Activated CD8-positive, alpha-beta memory T cell treated with anti-CD3 and anti-CD28 coated beads for 4 hours (primary cell): ENCODE data around the gene ADGRL1.

Source experiments
- DNase-seq, 2 donors: peaks; one replicate each; pipeline ENCODE4 v3.0.0-alpha.2; 2020; ENCODE audit warnings: low read depth in 2 of 2

The ADGRL1 gene

GRCh38 chr19:14112809-14113385 lies 93.1 kb downstream of the ADGRL1 start:
- no peak for DNase-seq

- no peak for DNase-seq
Measured at GRCh38 chr19:14112051-14112808, 93.7 kb downstream of the ADGRL1 start.

DNA sequence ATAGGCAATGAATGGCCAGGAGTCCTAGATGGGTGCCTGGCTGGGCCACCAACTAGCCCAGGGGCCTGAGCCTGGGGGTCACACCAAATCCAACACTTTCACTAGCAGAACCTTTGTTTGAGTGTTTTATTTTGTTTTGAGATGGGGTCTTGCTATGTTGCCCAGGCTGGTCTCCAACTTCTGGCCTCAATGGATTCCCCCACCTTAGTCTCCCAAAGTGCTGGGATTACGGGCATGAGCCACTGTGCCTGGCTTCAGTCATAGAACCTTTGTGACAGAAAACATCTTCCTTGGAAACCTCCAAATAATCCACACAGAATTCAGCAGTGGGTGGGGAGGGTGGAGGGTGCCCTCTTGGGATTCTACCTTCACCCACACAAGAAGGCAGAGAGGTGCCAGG lies 94.5 kb downstream of the ADGRL1 start:
- DNase-seq = no peak

GRCh38 chr19:14110650-14111049 lies 95.3 kb downstream of the ADGRL1 start:
- DNase-seq = no peak

DNA sequence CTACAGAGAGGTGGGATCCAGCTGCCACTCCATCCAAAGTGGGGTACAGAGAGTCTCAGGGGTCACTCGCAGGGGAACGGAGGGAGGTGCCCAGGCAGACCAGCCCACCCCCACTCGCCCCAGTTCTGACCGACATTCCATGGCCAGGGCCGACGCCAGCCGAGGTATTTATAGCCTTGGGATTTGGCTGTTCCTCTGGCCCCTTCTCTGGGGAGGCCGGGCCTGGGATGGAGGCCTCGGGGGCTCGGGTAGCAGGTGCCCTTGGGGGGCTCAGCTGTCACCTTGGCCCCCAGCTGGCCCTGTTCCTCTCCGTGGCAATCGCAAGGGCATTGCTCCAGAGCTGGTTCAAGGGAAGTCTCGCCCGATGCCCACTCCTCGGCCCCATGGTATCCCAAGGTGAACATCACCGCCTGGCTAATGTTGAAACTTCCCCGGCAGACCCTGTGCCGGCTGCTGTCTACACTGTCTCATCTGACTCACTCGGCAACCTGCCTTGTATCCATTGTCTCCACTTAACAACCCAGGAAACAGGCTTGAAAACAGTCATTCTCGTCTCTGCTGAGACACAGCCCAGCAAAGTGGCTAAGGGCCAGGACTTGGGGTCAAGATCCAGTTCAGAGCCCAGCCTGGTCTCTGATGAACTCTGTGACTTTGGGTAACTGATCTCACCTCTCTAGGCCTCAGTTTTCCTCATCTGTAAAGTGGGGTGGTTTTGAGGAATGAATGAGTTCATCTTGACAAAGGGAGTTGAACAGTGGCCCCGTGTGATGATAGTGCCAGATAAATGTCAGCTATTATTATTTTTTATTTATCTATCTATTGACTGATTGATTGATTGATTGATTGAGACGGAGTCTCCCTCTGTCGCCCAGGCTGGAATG lies 98.1 kb downstream of the ADGRL1 start:
- no peak for DNase-seq

- no peak for DNase-seq
Measured at GRCh38 chr19:14106840-14107239, 99.1 kb downstream of the ADGRL1 start.

DNA sequence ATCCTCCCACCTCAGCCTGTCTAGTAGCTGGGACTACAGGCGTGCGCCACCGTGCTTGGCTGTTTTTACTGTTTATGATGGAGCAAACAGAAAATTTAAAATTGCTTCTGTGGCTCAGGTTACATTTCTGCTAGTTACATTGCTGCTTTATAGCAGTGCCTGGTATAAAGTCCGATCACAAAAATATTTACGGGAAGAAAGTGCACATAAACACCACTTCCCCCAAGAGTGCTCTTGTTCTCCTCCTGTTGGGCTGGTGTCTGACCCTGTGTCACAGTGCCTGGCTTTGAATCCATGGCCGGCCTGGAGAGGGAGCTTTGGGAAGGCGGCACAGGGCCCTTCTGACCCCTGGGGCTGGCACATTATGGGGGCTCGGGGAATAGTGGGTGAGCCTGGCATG lies 100.3 kb downstream of the ADGRL1 start:
- no peak for DNase-seq

- no peak for DNase-seq
Measured at GRCh38 chr19:14103310-14103709, 102.7 kb downstream of the ADGRL1 start.

GRCh38 chr19:14102756-14103155 lies 103.2 kb downstream of the ADGRL1 start:
- DNase-seq = no peak

DNA sequence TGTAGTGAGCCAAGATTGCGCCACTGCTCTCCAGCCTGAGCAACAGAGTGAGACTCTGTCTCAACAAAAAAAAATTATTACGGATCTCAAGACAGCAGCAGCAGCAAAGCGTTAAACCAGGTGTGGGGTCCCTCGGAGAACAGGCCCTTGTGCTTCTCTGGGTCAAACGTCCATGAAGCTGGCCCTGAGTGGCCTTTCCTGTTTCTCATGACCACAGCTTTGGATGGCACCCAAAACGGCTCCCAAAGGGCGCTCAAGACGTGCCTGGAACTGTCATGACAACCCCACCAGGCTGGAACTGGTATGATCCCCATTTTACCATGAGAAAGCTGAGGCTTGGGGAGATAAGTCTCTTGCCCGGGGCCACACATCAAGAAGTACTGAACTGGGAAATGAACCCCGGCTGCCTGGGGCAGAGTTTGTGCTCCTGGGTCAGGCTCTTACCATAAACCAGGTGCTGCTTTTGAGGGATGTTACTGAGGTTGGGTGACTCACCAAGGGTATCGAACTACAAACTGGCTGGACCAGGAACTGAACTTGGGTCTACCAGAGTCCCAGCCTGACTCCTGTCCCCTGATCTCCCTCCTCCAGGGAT lies 103.8 kb downstream of the ADGRL1 start:
- no peak for DNase-seq

DNA sequence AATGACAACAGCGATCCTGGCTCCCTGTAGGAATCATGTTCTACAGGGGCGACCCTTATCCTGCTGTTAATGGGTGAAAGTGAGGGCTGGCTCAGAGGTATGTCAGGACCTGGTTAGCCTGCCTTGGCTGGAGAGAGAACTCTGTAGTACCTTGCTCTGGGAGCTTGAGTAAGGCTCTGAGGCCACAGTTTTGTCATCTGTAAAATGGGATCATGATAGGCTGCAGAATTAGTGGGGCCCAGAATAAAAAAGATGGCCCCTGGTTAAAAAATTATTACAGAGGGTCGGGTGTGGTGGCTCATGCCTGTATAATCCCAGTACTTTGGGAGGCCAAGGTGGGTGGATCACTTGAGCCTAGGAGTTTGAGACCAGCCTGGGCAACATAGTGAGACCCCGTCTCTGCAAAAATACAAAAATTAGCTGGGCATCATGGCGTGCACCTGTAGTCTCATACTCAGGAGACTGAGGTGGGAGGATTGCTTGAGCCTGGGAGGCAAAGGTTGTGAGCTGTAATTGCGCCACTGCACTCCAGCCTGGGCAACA lies 104.9 kb downstream of the ADGRL1 start:
- no peak for DNase-seq
